Naive B cell (primary cell): ENCODE data around the gene PEBP1. TPM values are rescaled to one million over a fixed set of nuclear protein-coding genes. Genes with fewer than 3 reads are reported as not detected.
"Not testable (repeated sequence)": the region's sequence is repeated elsewhere in the genome, so short reads cannot be mapped to it uniquely, and the experiment has no call there.

ENCODE experiments used
- ATAC-seq, 2 donors: fragments of 150-1000 bp; cut with Tn5 transposase; 2 replicates each; pipeline ENCODE4 v1.10.0; 2021; ENCODE audit warnings: low read depth in 2 of 2, mild to moderate bottlenecking in 2 of 2, moderate library complexity in 2 of 2
- DNase-seq: peaks from one replicate; pipeline ENCODE4 v3.0.0; 2022
- H3K27ac Mint-ChIP-seq, 6 donors: one replicate each; pipeline ENCODE4 v1.8.0; 2020 to 2022; ENCODE audit warnings: mild to moderate bottlenecking in 6 of 6, mixed read lengths in 6 of 6, moderate library complexity in 5 of 6, inconsistent platforms in 2 of 6
- H3K27me3 Mint-ChIP-seq, 3 donors: one replicate each; pipeline ENCODE4 v1.8.0; 2021 to 2022; ENCODE audit warnings: mixed read lengths in 3 of 3, mild to moderate bottlenecking in 1 of 3
- H3K36me3 Mint-ChIP-seq, 2 donors: one replicate each; pipeline ENCODE4 v1.8.0; 2020 to 2022; ENCODE audit warnings: mixed read lengths in 2 of 2, inconsistent platforms in 1 of 2, mild to moderate bottlenecking in 1 of 2
- H3K4me1 Mint-ChIP-seq, 3 donors: one replicate each; pipeline ENCODE4 v1.8.0; 2020 to 2022; ENCODE audit warnings: mixed read lengths in 3 of 3, inconsistent platforms in 1 of 3, mild to moderate bottlenecking in 1 of 3, moderate library complexity in 1 of 3
- H3K4me3 Mint-ChIP-seq, 8 donors: one replicate each; pipeline ENCODE4 v1.8.0; 2020 to 2022; ENCODE audit warnings: mild to moderate bottlenecking in 8 of 8, mixed read lengths in 8 of 8, moderate library complexity in 8 of 8, inconsistent platforms in 2 of 8
- H3K9me3 Mint-ChIP-seq, 7 donors: one replicate each; pipeline ENCODE4 v1.8.0; 2020 to 2022; ENCODE audit warnings: mixed read lengths in 7 of 7, mild to moderate bottlenecking in 5 of 7, inconsistent platforms in 2 of 7, moderate library complexity in 1 of 7
- polyA plus RNA-seq, 6 donors: library from polyadenylated mRNA; unstranded; fragments of 300-500 nt; fragmentation: Illumina TruSeq; gene quantifications; one replicate each; pipeline ENCODE4 v1.2.3, GENCODE V29; 2021; ENCODE audit warnings: low read depth in 6 of 6

The PEBP1 gene
- polyA plus RNA-seq, 6 donors from 2014 or later = 237 to 308 (median 258) TPM

- ATAC-seq = no peak
- H3K9me3 Mint-ChIP-seq = no peaks in the 10 kb centered on the region
These were observed 26.8 kb upstream of the PEBP1 start for GRCh38 chr12:118109088-118109487.

GRCh38 chr12:118119449-118119879 is 16.5 kb upstream of the PEBP1 start:
- H3K27me3 Mint-ChIP-seq = no peaks in the 10 kb centered on the region
- H3K9me3 Mint-ChIP-seq = no peaks in the 10 kb centered on the region
- DNase-seq (no peak), ATAC-seq (no peak)
- no peaks in the 10 kb centered on the region for H3K4me1 Mint-ChIP-seq
- H3K27ac Mint-ChIP-seq = no peak overlapping the region
- no peak overlapping the region for H3K4me3 Mint-ChIP-seq
- no peaks in the 10 kb centered on the region for H3K36me3 Mint-ChIP-seq

More at GRCh38 chr12:118109088-118109487, 26.8 kb upstream of the PEBP1 start:
- Mint-ChIP-seq H3K4me3 (no peak overlapping the region), H3K27ac (no peak overlapping the region), H3K27me3 (peaks cover 7 to 10% (median 9%) of the 10 kb centered on the region in 3 donors), H3K36me3 (no peaks in the 10 kb centered on the region), H3K4me1 (peaks cover 5 to 6% (median 5%) of the 10 kb centered on the region in 3 donors)
- DNase-seq = no peak

DNA sequence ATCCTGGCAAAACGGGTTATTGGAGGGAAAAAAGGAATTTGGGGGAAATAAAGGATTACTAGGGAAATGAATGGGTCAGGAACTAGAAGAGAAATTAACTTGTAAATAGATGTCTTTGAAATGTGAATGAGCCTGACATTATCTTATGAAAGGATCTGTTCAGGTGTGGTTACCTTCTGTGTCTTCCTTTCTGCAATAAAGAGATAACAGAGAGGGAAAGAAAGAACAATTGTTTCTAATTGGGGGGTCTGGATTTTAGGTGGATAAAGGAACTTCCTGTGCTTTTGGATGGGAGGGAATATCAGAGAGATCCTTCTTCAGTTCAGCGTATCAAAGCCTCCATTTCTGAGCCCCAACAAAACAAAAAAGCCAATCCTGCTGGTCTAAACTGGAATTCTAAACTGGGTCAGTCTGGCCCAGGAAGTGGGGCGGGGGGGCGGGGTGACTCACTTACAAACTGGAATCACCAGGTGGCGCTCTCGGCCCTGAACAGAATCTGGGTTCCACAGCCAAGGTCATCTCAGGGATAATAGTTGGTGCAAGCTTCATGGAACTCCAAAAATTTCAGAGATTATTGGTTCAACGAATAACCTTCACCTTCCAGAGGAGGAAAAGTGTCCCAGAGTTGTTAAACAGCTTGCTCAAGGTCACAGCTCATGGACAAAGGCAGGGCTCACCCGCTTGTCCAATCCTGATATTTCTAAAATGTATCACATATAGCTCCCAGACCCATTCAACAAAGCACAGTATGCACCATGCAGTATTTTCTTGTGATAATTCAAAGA is 15.2 kb upstream of the PEBP1 start:
- H3K4me1 Mint-ChIP-seq = no peaks in the 10 kb centered on the region
- no peaks in the 10 kb centered on the region for H3K27me3 Mint-ChIP-seq
- H3K9me3 Mint-ChIP-seq = no peaks in the 10 kb centered on the region
- H3K4me3 Mint-ChIP-seq = no peak overlapping the region
- DNase-seq (no peak), ATAC-seq (peak in 1 of 2 donors; percentile 30)
- H3K36me3 Mint-ChIP-seq = no peaks in the 10 kb centered on the region
- peak overlapping the region in 1 of 6 donors; percentile 87 for H3K27ac Mint-ChIP-seq

- H3K9me3 Mint-ChIP-seq = no peaks in the 10 kb centered on the region
- no peak overlapping the region for H3K27ac Mint-ChIP-seq
- no peaks in the 10 kb centered on the region for H3K36me3 Mint-ChIP-seq
- H3K27me3 Mint-ChIP-seq = no peaks in the 10 kb centered on the region
- ATAC-seq (no peak), DNase-seq (no peak)
- no peaks in the 10 kb centered on the region for H3K4me1 Mint-ChIP-seq
- no peak overlapping the region for H3K4me3 Mint-ChIP-seq
These were observed 13.7 kb upstream of the PEBP1 start for GRCh38 chr12:118122264-118122663.

DNA sequence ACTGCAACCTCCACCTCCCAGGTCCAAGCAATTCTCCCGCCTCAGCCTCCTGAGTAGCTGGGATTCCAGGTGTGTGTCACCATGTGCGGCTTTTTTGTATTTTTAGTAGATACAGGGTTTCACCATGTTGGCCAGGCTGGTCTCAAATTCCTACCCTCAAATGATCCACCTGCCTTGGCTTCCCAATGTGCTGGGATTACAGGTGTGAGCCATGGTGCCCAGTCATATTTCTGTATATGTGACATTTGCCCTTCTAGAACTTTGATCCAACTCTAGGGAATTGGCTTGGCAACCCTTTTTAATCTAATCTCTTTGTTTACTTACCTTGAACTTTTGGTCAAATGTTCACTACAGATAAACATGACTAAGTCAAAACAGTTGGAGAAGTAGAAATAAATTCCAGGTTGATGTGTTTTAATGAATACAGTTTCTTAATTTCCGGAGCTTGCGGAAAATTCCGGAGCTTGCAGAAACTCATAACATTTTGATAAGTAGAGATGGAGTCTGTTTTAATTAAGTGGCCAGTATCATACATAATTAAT is 11.5 kb upstream of the PEBP1 start:
- Mint-ChIP-seq H3K27ac (peak overlapping the region in 1 of 6 donors; percentile 7), H3K9me3 (no peaks in the 10 kb centered on the region), H3K4me1 (no peaks in the 10 kb centered on the region), H3K4me3 (no peak overlapping the region), H3K27me3 (no peaks in the 10 kb centered on the region), H3K36me3 (no peaks in the 10 kb centered on the region)
- no peak for ATAC-seq
- no peak for DNase-seq

GRCh38 chr12:118125743-118126118 is 10.2 kb upstream of the PEBP1 start:
- DNase-seq = no peak
- Mint-ChIP-seq H3K36me3 (no peaks in the 10 kb centered on the region), H3K27me3 (no peaks in the 10 kb centered on the region), H3K9me3 (no peaks in the 10 kb centered on the region), H3K27ac (no peak overlapping the region), H3K4me3 (no peak overlapping the region), H3K4me1 (no peaks in the 10 kb centered on the region)
- ATAC-seq = no peak

DNA sequence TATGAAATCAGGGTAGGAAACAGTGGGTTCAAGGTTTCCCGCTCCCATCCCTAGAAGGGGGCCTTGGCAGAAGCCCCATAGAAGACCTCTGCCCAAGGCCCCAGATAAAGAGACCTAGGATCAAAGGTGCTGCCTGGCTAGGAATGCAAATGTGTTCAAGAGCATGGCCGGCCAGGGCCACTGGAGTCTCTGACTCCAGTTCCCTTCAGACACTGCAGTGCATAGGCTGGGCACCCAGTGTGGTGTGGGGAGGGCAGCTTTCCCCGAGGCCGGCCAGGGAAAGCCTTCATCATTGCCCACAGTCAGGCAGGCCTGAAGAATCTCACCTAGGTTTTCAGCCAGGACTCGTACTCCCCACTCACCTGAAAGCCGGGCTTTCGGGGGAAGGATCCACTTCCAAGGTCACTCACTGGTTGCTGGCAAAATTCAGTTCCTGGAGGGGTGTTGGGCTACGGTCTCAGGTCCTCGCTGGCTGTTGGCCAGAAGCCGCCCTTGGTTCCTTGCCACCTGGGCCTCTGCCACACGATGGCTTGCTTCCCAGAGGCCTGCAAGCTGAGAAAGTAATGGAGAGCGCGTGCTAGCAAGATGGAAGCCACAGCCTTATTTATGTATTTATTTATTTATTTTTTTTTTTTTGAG is 9.7 kb upstream of the PEBP1 start:
- Mint-ChIP-seq H3K36me3 (no peaks in the 10 kb centered on the region), H3K4me1 (no peaks in the 10 kb centered on the region), H3K27me3 (no peaks in the 10 kb centered on the region), H3K4me3 (no peak overlapping the region), H3K27ac (no peak overlapping the region), H3K9me3 (no peaks in the 10 kb centered on the region)
- no peak for ATAC-seq
- no peak for DNase-seq

- Mint-ChIP-seq H3K4me1 (no peaks in the 10 kb centered on the region), H3K36me3 (no peaks in the 10 kb centered on the region), H3K4me3 (no peak overlapping the region), H3K27me3 (no peaks in the 10 kb centered on the region), H3K27ac (peak overlapping the region in 1 of 6 donors; percentile 84), H3K9me3 (no peaks in the 10 kb centered on the region)
- no peak for ATAC-seq
- DNase-seq = no peak
These were observed 8.1 kb upstream of the PEBP1 start for GRCh38 chr12:118127867-118128266.

DNA sequence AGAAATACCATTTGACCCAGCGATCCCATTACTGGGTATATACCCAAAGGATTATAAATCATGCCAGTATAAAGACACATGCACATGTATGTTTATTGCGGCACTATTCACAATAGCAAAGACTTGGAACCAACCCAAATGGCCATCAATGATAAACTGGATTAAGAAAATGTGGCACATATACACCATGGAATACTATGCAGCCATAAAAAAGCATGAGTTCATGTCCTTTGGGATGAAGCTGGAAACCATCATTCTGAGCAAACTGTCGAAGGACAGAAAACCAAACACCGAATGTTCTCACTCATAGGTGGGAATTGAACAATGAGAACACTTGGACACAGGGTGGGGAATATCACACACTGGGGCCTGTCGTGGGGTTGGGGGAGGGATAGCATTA is 6.5 kb upstream of the PEBP1 start:
- not testable (repeated sequence) for H3K27me3 Mint-ChIP-seq, H3K4me3 Mint-ChIP-seq, H3K36me3 Mint-ChIP-seq, H3K4me1 Mint-ChIP-seq, DNase-seq, H3K27ac Mint-ChIP-seq, H3K9me3 Mint-ChIP-seq, ATAC-seq

DNA sequence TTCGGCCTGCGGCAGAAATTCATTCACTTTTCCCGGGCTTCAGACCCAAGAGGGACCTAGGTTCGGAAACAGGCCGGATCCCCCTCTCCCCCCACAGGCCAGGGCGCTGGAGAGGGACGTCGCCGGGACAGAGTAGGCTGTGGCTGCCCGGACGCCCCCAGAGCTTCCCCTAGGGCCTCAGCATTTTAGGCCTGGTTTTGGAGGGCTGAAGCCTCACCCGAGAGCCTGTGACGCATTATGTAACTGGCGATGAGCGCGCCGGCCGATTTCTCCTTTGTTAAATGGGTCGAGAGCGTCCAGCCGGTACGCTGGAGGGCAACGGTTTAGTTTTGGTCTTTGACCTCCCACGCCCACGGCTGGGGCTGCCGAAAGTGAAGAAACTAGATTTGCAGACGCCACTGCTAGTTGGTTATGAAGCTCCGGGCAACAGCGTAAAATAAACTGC is 657 bp downstream of the PEBP1 start:
- peaks cover 0 to 8% of the 10 kb centered on the region in 2 donors for H3K36me3 Mint-ChIP-seq
- ATAC-seq = peak; percentile 19 to 35
- H3K9me3 Mint-ChIP-seq = no peaks in the 10 kb centered on the region
- peak overlapping the region in 5 of 6 donors; percentile 70 to 91 (median 78) for H3K27ac Mint-ChIP-seq
- DNase-seq = peak; percentile 25
- peak overlapping the region; percentile 89 to 99 (median 96) for H3K4me3 Mint-ChIP-seq
- H3K4me1 Mint-ChIP-seq = peaks cover 16 to 31% (median 24%) of the 10 kb centered on the region in 3 donors
- H3K27me3 Mint-ChIP-seq = no peaks in the 10 kb centered on the region

- H3K27ac Mint-ChIP-seq = peak overlapping the region in 5 of 6 donors; percentile 70 to 91 (median 78)
- H3K4me3 Mint-ChIP-seq = peak overlapping the region; percentile 89 to 99 (median 96)
- H3K36me3 Mint-ChIP-seq = peaks cover 0 to 11% of the 10 kb centered on the region in 2 donors
These were observed 1.3 kb downstream of the PEBP1 start for GRCh38 chr12:118137148-118137678.

DNA sequence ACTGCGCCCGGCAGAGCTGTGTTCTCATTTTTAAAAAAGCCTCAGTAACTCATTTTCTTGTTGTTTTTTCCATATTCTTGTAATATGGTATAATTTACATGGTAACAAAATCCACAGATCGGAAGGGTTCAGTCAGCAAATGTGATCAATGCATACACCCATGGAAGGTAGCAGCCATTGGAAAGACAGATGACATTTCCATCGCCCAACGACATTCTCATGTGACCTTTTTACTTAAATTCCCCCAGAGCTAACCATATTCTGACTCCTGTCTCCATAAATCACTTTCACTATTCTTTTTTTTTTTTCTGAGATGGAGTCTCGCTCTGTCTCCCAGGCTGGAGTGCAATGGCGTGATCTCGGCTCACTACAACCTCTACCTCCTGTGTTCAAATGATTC is 4.9 kb downstream of the PEBP1 start:
- Mint-ChIP-seq H3K9me3 (no peaks in the 10 kb centered on the region), H3K27ac (peak overlapping the region in 1 of 6 donors; percentile 30), H3K4me3 (no peak overlapping the region), H3K4me1 (peaks cover 8 to 33% (median 20%) of the 10 kb centered on the region in 3 donors), H3K27me3 (no peaks in the 10 kb centered on the region), H3K36me3 (peaks cover 0 to 26% of the 10 kb centered on the region in 2 donors)
- ATAC-seq (no peak), DNase-seq (no peak)

More at GRCh38 chr12:118137148-118137678, 1.3 kb downstream of the PEBP1 start:
- no peak for DNase-seq
- no peak for ATAC-seq
- Mint-ChIP-seq H3K4me1 (peaks cover 16 to 31% (median 24%) of the 10 kb centered on the region in 3 donors), H3K9me3 (no peaks in the 10 kb centered on the region), H3K27me3 (no peaks in the 10 kb centered on the region)

GRCh38 chr12:118144499-118144898 is 8.6 kb downstream of the PEBP1 start:
- no peaks in the 10 kb centered on the region for H3K9me3 Mint-ChIP-seq
- ATAC-seq (no peak), DNase-seq (no peak)
- H3K4me1 Mint-ChIP-seq = peaks cover 0 to 9% (median 5%) of the 10 kb centered on the region in 3 donors
- H3K27me3 Mint-ChIP-seq = no peaks in the 10 kb centered on the region
- peaks cover 8 to 33% of the 10 kb centered on the region in 2 donors for H3K36me3 Mint-ChIP-seq
- H3K27ac Mint-ChIP-seq = peak overlapping the region in 3 of 6 donors; percentile 31 to 84 (median 77)
- H3K4me3 Mint-ChIP-seq = no peak overlapping the region
